K562 (cell line): ENCODE data around the gene MVD. TPM values are rescaled to one million over a fixed set of nuclear protein-coding genes. Genes with fewer than 3 reads are reported as not detected.
A peak's percentile ranks its signal among the peaks of the same experiment; 100 is the strongest.

Experiments used
- AFF4 ChIP-seq: sonication (generic); formaldehyde crosslinking; IDR thresholded peaks from 2 replicates; pipeline ENCODE4 v1.8.0; 2023; ENCODE audit warnings: mild to moderate bottlenecking, missing genetic modification reagents
- BCOR ChIP-seq: fragments of 450-650 bp; IDR thresholded peaks from 2 replicates; pipeline ENCODE4 v1.6.1; 2016
- BRCA1 ChIP-seq, 2 experiments: fragments of 450-650 bp in 1 of 2; sonication (generic) in 1 of 2; formaldehyde crosslinking in 1 of 2; IDR thresholded peaks; 2 replicates each; pipeline versions ENCODE4 v1.5.0 to v1.6.1; 2017 to 2020; ENCODE audit warnings: mild to moderate bottlenecking in 1 of 2, missing genetic modification reagents in 1 of 2
- BRF1 ChIP-seq: IDR thresholded peaks from 3 replicates; pipeline ENCODE4 v1.6.1; 2011; ENCODE audit warnings: borderline replicate concordance, mild to moderate bottlenecking; ENCODE audit not compliant: insufficient read length; ENCODE audit errors: extremely low read depth
- ETS1 ChIP-seq: conservative IDR thresholded peaks from 2 replicates; pipeline ENCODE4 v1.6.1; 2011; ENCODE audit warnings: low read depth, mild to moderate bottlenecking, low read length; ENCODE audit not compliant: control insufficient read depth
- HDGF ChIP-seq: fragments of 450-650 bp; IDR thresholded peaks from 2 replicates; pipeline ENCODE4 v1.6.1; 2016
- KDM5B ChIP-seq: fragments of 200-600 bp; sonication (generic); IDR thresholded peaks from 2 replicates; pipeline ENCODE4 v1.6.1; 2012; ENCODE audit warnings: low read depth, mild to moderate bottlenecking, moderate library complexity, low read length, control low read depth, inconsistent platforms; ENCODE audit not compliant: insufficient replicate concordance
- MTA1 ChIP-seq: fragments of 450-650 bp; IDR thresholded peaks from 2 replicates; pipeline ENCODE4 v1.6.1; 2017; ENCODE audit warnings: borderline replicate concordance
- ZNF3 ChIP-seq: fragments of 250-450 bp; sonication (Bioruptor Pico); IDR thresholded peaks from 2 replicates; pipeline ENCODE4 v1.5.0; 2021; ENCODE audit warnings: mild to moderate bottlenecking, moderate library complexity
- ZNF644 ChIP-seq: fragments of 200-800 bp; sonication (Bioruptor generic); IDR thresholded peaks from 2 replicates; pipeline ENCODE4 v1.6.1; 2016; ENCODE audit warnings: low read depth, missing genetic modification characterization, missing compliant biosample characterization
- polyA plus RNA-seq, 8 experiments: library from polyadenylated mRNA; depleted of rRNA in 4 of 8; stranded (reverse) in 5 of 8; unstranded in 3 of 8; fragments of >200 nt; fragmentation: Nextera tagmentation in 2 of 8; fragmentation: Illumina TruSeq in 1 of 8; extraction: Ambion mirVana in 2 of 8; extraction: Trizol in 1 of 8; gene quantifications; 2 replicates each; pipeline versions ENCODE4 v1.2.1 to v1.2.3, GENCODE V29; 2011 to 2014; ENCODE audit warnings: inconsistent platforms in 1 of 8, missing spikeins in 1 of 8
- total RNA-seq, 7 experiments: library from RNA; depleted of rRNA in 6 of 7; stranded (reverse); fragments of >200 nt in 6 of 7; fragmentation: Illumina TruSeq in 2 of 7; extraction: Trizol in 2 of 7; gene quantifications; 2 replicates each; pipeline versions ENCODE4 v1.2.1 to v1.2.3, GENCODE V29; 2011 to 2021; ENCODE audit warnings: low replicate concordance in 1 of 7
- TF ChIP-seq, protein P1 (sequence below): sonication (generic); formaldehyde crosslinking; IDR thresholded peaks from 2 replicates; pipeline ENCODE4 v1.8.0; 2022; ENCODE audit warnings: mild to moderate bottlenecking, low read depth, missing genetic modification reagents
- TF ChIP-seq, protein P2 (sequence below): fragments of 450-650 bp; IDR thresholded peaks from 2 replicates; pipeline ENCODE4 v1.6.1; 2016; ENCODE audit warnings: low read depth

The MVD gene
- total and polyA plus RNA-seq, 9 of the 15 experiments (the other 6 are each of a cell fraction or from before 2014, with no cell fraction given) = 12.2 to 141 (median 45.3) TPM

- TF ChIP-seq BRCA1 (IDR thresholded peaks at IDR 0.05) (no peak), BRCA1 (CRISPR knock-in tag; IDR thresholded peaks at IDR 0.05) (no peak), BCOR (peak; percentile 33; the same call in 1 of the 2 replicates), AFF4 (CRISPR knock-in tag) (no peak), ETS1 (0 out of 2 replicates have a peak, but pooled peaks have one; percentile 24), HDGF (no peak), KDM5B (peak; percentile 63), MTA1 (0 out of 2 replicates have a peak, but pooled peaks have one; percentile 48), BRF1 (no peak), ZNF3 (CRISPR knock-in tag) (no peak), ZNF644 (tag) (no peak)
- TF ChIP-seq, protein P1, sequence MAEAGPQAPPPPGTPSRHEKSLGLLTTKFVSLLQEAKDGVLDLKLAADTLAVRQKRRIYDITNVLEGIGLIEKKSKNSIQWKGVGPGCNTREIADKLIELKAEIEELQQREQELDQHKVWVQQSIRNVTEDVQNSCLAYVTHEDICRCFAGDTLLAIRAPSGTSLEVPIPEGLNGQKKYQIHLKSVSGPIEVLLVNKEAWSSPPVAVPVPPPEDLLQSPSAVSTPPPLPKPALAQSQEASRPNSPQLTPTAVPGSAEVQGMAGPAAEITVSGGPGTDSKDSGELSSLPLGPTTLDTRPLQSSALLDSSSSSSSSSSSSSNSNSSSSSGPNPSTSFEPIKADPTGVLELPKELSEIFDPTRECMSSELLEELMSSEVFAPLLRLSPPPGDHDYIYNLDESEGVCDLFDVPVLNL = no peak
- TF ChIP-seq, protein P2, sequence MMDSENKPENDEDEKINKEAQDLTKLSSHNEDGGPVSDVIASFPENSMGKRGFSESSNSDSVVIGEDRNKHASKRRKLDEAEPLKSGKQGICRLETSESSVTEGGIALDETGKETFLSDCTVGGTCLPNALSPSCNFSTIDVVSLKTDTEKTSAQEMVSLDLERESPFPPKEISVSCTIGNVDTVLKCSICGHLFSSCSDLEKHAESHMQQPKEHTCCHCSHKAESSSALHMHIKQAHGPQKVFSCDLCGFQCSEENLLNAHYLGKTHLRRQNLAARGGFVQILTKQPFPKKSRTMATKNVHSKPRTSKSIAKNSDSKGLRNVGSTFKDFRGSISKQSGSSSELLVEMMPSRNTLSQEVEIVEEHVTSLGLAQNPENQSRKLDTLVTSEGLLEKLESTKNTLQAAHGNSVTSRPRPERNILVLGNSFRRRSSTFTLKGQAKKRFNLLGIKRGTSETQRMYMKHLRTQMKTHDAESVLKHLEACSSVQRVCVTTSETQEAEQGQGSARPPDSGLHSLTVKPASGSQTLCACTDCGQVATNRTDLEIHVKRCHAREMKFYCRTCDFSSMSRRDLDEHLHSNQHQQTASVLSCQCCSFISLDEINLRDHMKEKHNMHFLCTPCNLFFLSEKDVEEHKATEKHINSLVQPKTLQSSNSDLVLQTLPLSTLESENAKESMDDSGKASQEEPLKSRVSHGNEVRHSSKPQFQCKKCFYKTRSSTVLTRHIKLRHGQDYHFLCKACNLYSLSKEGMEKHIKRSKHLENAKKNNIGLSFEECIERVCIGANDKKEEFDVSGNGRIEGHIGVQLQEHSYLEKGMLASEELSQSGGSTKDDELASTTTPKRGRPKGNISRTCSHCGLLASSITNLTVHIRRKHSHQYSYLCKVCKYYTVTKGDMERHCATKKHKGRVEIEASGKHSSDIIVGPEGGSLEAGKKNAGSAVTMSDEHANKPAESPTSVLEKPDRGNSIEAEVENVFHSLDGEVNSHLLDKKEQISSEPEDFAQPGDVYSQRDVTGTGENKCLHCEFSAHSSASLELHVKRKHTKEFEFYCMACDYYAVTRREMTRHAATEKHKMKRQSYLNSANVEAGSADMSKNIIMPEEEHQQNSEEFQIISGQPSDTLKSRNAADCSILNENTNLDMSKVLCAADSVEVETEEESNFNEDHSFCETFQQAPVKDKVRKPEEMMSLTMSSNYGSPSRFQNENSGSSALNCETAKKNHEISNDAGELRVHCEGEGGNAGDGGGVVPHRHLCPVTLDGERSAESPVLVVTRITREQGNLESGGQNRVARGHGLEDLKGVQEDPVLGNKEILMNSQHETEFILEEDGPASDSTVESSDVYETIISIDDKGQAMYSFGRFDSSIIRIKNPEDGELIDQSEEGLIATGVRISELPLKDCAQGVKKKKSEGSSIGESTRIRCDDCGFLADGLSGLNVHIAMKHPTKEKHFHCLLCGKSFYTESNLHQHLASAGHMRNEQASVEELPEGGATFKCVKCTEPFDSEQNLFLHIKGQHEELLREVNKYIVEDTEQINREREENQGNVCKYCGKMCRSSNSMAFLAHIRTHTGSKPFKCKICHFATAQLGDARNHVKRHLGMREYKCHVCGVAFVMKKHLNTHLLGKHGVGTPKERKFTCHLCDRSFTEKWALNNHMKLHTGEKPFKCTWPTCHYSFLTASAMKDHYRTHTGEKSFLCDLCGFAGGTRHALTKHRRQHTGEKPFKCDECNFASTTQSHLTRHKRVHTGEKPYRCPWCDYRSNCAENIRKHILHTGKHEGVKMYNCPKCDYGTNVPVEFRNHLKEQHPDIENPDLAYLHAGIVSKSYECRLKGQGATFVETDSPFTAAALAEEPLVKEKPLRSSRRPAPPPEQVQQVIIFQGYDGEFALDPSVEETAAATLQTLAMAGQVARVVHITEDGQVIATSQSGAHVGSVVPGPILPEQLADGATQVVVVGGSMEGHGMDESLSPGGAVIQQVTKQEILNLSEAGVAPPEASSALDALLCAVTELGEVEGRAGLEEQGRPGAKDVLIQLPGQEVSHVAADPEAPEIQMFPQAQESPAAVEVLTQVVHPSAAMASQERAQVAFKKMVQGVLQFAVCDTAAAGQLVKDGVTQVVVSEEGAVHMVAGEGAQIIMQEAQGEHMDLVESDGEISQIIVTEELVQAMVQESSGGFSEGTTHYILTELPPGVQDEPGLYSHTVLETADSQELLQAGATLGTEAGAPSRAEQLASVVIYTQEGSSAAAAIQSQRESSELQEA = no peak
These were observed 23.8 kb upstream of the MVD start, which contains the start of gene SNAI3 (continued) for GRCh38 chr16:88686439-88687253.
